ENCODE data around the gene RAB34.

RAB34 gene, protein sequence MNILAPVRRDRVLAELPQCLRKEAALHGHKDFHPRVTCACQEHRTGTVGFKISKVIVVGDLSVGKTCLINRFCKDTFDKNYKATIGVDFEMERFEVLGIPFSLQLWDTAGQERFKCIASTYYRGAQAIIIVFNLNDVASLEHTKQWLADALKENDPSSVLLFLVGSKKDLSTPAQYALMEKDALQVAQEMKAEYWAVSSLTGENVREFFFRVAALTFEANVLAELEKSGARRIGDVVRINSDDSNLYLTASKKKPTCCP

GRCh38 chr17:28717578-28718332 is at the start of gene RAB34:
Gene RAB34 (minus strand): TSS chr17:28717868. CDS start chr17:28717266, 602 bp downstream.
- DNase-seq (ENCODE audit: low read depth), result no peak

- no peak for DNase-seq (ENCODE audit: low read depth)
These were observed 47.4 kb upstream of the RAB34 start for GRCh38 chr17:28765038-28765437.

DNA sequence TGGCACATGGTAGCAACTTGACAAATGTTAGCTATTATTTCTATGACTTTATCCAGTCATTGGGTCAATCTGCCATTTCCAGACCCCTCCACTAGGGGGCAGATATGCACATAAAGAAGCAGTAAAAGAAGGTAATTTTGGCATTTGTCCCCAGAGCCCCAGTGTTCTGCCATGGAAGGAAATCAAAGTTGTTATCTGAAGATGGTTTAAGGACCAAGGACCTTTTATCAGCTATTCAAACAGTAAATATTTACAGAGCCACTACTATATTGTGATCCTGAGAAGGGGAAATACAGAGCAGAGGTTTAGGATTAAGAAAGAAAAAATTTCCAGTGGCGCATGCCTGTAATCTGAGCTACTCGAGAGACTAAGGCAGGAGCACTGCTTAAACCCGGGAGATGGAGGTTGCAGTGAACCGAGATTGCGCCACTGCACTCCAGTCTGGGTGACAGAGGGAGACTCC is 46.2 kb upstream of the RAB34 start:
- no peak for DNase-seq (ENCODE audit: low read depth)

- no peak for DNase-seq (ENCODE audit: low read depth)
These were observed 45.6 kb upstream of the RAB34 start for GRCh38 chr17:28763137-28763799.

DNA sequence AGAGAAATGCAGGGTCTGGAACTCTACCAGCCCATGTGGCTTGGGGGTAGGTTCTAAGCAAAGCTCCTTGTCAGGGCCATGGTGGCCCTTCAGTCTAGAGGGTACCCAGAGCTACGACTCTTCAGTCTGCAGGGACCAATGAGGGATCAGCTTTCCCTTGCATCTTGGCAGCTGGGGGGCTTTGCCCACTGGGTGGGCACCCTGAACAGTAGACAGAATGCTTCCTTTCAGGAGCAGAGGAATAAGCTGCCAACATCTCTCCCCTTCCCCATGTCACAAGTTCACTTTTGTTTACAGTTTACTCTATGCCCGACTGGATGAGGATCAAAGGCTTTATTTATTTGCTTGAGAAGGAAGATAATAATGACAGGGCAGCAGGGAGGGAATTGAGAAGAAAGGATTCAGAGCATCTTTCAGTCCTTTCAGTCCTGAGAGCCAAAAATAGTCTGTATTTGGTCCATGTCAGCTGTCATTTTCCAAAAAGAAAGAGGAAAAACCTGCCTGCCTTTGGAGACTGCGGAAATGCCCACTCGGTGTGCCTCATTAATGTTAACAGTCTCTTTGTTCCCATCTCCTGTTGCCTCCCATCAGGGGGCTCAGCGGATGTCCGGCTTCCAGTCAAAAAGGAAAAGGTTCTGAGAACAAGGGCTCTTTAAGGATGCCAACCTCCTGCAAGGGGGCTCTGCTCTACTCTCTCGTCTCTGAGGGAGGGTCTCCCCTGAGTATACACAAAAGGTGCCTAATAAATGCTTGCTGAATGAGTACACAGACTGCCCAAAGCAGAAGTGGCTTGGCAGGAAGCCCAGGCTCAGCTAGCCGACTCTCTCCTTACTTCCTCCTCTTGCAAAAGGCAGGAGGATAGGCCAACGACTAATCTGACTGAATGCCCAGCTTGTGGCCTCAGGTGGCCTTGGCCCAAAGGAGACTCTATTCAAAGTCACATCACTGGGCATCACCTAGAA is 43.2 kb upstream of the RAB34 start:
- no peak for DNase-seq (ENCODE audit: low read depth)

- DNase-seq (ENCODE audit: low read depth), result no peak
These were observed 41.7 kb upstream of the RAB34 start for GRCh38 chr17:28759256-28759865.

DNA sequence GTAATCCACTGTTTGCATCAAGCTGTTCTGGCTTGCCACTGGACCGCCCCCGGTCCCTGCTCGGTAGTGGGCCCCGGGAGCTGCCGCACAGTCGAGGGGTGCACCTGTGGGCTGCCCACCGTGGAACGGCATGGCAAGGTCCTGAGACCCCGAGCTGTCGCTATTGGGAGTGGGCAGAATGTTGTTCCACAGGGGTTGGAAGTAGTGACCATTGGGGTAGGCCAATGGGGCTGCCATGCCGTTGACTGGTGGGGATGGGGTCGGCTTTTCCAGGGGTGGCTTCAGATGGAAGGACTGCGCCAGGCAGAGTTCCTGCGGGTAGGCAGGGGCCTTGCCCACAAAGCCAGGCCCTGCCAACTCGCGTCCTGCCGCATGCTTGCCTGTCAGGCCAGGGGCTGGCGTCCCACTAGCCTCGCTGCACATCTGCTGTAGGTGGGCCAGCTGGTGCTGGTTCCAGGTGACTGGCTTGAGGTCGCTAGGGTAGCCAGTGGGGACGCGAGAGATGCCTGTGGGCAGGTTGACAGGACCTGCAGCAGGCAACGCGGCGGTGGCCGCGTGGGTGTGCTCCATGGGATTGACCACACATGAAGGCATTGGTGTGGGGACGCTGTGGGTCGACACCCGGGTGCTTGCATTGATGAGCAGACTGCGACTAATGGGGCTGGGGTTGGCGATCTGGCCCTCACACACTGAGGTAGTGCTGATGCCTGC is 40.9 kb upstream of the RAB34 start:
- no peak for DNase-seq (ENCODE audit: low read depth)

DNA sequence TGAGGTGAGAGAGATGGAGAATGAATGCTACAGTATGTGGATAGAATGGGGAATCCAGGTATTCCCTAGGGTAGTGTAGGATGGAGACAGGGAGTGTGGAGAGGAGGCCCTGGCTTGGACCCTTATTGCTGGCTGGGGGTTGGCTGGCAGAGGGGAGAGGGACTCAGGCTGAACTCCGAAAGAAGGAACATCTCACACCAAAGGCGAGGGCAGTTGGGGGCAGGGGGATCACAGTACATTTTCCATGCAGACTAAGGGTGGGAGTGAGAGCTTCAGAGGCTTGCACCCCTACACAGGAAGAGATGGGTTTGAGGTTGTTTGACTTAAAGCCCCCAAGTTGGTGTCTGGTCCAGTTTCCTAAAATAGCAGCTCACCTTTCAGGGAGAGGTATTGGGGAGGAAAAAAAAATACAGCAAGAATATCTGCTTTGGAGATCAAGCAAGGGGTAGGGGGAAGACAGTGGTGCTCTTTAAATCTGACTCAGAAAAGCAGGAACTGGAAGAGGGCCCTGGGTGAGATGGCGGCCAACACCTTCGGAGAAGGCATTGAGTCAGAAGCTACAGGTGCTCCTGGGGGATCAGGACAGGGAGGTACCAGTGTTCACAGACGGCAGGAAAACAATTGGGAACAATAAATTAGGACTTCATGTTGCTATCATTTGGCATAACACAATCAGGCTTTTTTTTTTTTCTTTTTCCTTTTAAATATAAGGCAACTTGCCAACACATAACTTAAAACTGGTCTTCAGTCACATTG is 38.6 kb upstream of the RAB34 start:
- DNase-seq (ENCODE audit: low read depth), result no peak

DNA sequence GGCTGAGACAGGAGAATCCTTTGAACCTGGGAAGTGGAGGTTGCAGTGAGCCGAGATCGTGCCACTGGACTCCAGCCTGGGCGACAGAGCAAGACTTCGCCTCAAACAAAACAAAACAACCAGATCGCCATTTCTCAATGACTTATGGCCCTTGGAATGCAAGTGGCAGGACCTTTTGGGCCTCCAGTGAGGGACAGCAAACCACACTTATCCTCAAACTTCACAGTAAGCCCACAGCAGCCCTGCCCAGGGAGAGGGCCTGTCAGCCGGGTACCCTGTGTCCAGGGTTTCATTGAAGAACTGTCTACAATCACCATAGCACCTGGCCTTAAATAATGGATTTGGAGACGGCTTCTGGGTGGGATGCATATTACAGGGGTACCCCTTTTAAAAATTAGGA is 37.8 kb upstream of the RAB34 start:
- no peak for DNase-seq (ENCODE audit: low read depth)

- no peak for DNase-seq (ENCODE audit: low read depth)
These were observed 34.1 kb upstream of the RAB34 start for GRCh38 chr17:28751600-28752366.

GRCh38 chr17:28750178-28751047 is 32.7 kb upstream of the RAB34 start:
- peak; percentile 84 for DNase-seq (ENCODE audit: low read depth)

- DNase-seq (ENCODE audit: low read depth), result no peak
These were observed 32.0 kb upstream of the RAB34 start for GRCh38 chr17:28749516-28750177.

DNA sequence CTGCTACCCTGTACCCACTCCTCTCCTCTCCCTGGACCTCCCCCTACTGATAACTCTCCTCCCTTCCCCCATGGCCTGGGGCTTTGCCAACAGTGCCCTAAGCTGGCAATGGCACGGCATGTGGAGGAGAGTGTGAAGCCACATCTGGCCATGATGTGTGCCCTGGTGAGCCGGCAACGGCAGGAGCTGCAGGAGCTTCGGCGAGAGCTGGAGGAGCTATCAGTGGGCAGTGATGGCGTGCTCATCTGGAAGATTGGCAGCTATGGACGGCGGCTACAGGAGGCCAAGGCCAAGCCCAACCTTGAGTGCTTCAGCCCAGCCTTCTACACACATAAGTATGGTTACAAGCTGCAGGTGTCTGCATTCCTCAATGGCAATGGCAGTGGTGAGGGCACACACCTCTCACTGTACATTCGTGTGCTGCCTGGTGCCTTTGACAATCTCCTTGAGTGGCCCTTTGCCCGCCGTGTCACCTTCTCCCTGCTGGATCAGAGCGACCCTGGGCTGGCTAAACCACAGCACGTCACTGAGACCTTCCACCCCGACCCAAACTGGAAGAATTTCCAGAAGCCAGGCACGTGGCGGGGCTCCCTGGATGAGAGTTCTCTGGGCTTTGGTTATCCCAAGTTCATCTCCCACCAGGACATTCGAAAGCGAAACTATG is 31.3 kb upstream of the RAB34 start:
- no peak for DNase-seq (ENCODE audit: low read depth)

GRCh38 chr17:28747801-28748750 is 30.4 kb upstream of the RAB34 start:
- DNase-seq (ENCODE audit: low read depth), result no peak

- DNase-seq (ENCODE audit: low read depth), result no peak
These were observed 29.5 kb upstream of the RAB34 start for GRCh38 chr17:28747051-28747691.

Data from CMK (cell line).